CD4-positive, alpha-beta memory T cell (primary cell): Measurements from ENCODE around the gene RAP1GAP. TPM values are rescaled to one million over a fixed set of nuclear protein-coding genes. Genes with fewer than 3 reads are reported as not detected.

Source experiments
- CTCF ChIA-PET: fragments of 350-600 bp; sonication (Branson Sonifier 250); formaldehyde crosslinking; loops from one replicate; lab custom pipeline; 2021; ENCODE audit warnings: inconsistent platforms; ENCODE audit not compliant: partially characterized antibody; lab: Charles Lee
- POLR2A ChIA-PET: fragments of 350-600 bp; sonication (Branson Sonifier 250); formaldehyde crosslinking; loops from one replicate; lab custom pipeline; 2021; ENCODE audit not compliant: partially characterized antibody; lab: Charles Lee
- DNase-seq, 5 donors: peaks; one replicate each; pipeline versions ENCODE4 v3.0.0 to v3.0.0-alpha.2; 2020 to 2022; ENCODE audit warnings: mixed read lengths in 1 of 5
- H3K27ac ChIP-seq: one replicate; pipeline ENCODE4 v1.7.0; 2013; ENCODE audit warnings: low read depth, low read length
- H3K27me3 ChIP-seq: 2 replicates; pipeline ENCODE4 v1.7.0; 2013; ENCODE audit warnings: mild to moderate bottlenecking, low read length, moderate library complexity; ENCODE audit not compliant: insufficient read depth
- H3K36me3 ChIP-seq: 2 replicates; pipeline ENCODE4 v1.7.0; 2013; ENCODE audit warnings: mild to moderate bottlenecking, low read length, moderate library complexity; ENCODE audit not compliant: insufficient read depth
- H3K4me1 ChIP-seq: 2 replicates; pipeline ENCODE4 v1.7.0; 2013; ENCODE audit warnings: mild to moderate bottlenecking, low read length, moderate library complexity; ENCODE audit not compliant: insufficient read depth
- H3K4me3 ChIP-seq, 2 donors: one replicate each; pipeline ENCODE4 v1.7.0; 2013; ENCODE audit warnings: low read length in 2 of 2, mild to moderate bottlenecking in 1 of 2
- H3K9me3 ChIP-seq, 2 donors: one replicate each; pipeline ENCODE4 v1.7.0; 2013; ENCODE audit warnings: low read length in 2 of 2, control low read depth in 1 of 2; ENCODE audit not compliant: control insufficient read depth in 1 of 2
- H3K27ac Mint-ChIP-seq, 7 donors: one replicate each; pipeline ENCODE4 v1.8.0; 2020 to 2021; ENCODE audit warnings: mixed read lengths in 7 of 7, mild to moderate bottlenecking in 6 of 7, inconsistent platforms in 3 of 7, moderate library complexity in 3 of 7
- H3K27me3 Mint-ChIP-seq, 2 donors: one replicate each; pipeline ENCODE4 v1.8.0; 2020 to 2021; ENCODE audit warnings: mixed read lengths in 2 of 2
- H3K36me3 Mint-ChIP-seq, 2 donors: one replicate each; pipeline ENCODE4 v1.8.0; 2020 to 2021; ENCODE audit warnings: mixed read lengths in 2 of 2, inconsistent platforms in 1 of 2, mild to moderate bottlenecking in 1 of 2
- H3K4me1 Mint-ChIP-seq, 4 donors: one replicate each; pipeline ENCODE4 v1.8.0; 2020 to 2021; ENCODE audit warnings: mixed read lengths in 4 of 4, mild to moderate bottlenecking in 1 of 4
- H3K4me3 Mint-ChIP-seq, 8 donors: one replicate each; pipeline ENCODE4 v1.8.0; 2020 to 2021; ENCODE audit warnings: mixed read lengths in 8 of 8, mild to moderate bottlenecking in 7 of 8, moderate library complexity in 6 of 8, inconsistent platforms in 3 of 8
- H3K9me3 Mint-ChIP-seq, 8 donors: one replicate each; pipeline ENCODE4 v1.8.0; 2020 to 2021; ENCODE audit warnings: mixed read lengths in 8 of 8, mild to moderate bottlenecking in 5 of 8, inconsistent platforms in 3 of 8, moderate library complexity in 1 of 8
- intact Hi-C: fragments of 100-400 bp; cut with micrococcal nuclease; formaldehyde crosslinking; loops from one replicate; pipeline ENCODE4 v1.15.1; 2023
- polyA plus RNA-seq, 2 donors: library from polyadenylated mRNA; unstranded; fragments of 300-500 nt; fragmentation: Illumina TruSeq; gene quantifications; one replicate each; pipeline ENCODE4 v1.2.3, GENCODE V29; 2021
- total RNA-seq, 2 experiments: library from RNA; stranded (reverse); gene quantifications; one replicate each; pipeline ENCODE4 v1.2.3, GENCODE V29; 2021

Gene RAP1GAP
- total and polyA plus RNA-seq, 4 experiments from 2014 or later = 0.23 to 0.72 TPM; not detected in 2

DNA sequence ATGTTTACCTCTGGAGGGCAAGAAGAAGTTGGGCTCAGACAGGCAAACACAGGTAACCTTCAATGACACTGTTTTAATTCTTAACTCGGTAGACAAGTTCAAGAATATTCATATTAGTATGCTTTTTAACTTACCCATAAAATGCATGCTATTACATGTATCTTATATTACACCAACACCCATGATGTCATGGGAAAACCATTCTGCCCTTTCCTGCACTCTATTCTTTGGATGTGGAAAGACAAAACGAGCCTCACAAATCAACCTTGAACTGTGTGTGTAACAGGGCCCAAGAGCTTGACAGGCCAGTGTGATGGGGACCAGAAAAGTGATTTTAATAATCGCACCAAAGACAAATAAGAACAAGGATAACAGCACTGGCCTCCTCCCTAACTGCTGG lies 22.6 kb upstream of the RAP1GAP start:
- no peaks in the 10 kb centered on the region for H3K9me3 ChIP-seq
- H3K27ac ChIP-seq = no peak overlapping the region
- Mint-ChIP-seq H3K4me3 (no peak overlapping the region), H3K36me3 (peaks cover 54 to 72% of the 10 kb centered on the region in 2 donors), H3K27me3 (no peaks in the 10 kb centered on the region), H3K4me1 (peaks cover 0 to 2% (median 0%) of the 10 kb centered on the region in 4 donors), H3K9me3 (peaks cover 0 to 1% (median 0%) of the 10 kb centered on the region in 8 donors), H3K27ac (peak overlapping the region in 3 of 7 donors; percentile 9 to 29 (median 15))
- no peak for DNase-seq
- ChIA-PET CTCF (no interaction called here), POLR2A (no interaction called here)
- no peaks in the 10 kb centered on the region for H3K4me1 ChIP-seq
- no peak overlapping the region for H3K4me3 ChIP-seq
- H3K36me3 ChIP-seq = peaks cover 68% of the 10 kb centered on the region
- H3K27me3 ChIP-seq = no peaks in the 10 kb centered on the region
- intact Hi-C loops = no loop called here

DNA sequence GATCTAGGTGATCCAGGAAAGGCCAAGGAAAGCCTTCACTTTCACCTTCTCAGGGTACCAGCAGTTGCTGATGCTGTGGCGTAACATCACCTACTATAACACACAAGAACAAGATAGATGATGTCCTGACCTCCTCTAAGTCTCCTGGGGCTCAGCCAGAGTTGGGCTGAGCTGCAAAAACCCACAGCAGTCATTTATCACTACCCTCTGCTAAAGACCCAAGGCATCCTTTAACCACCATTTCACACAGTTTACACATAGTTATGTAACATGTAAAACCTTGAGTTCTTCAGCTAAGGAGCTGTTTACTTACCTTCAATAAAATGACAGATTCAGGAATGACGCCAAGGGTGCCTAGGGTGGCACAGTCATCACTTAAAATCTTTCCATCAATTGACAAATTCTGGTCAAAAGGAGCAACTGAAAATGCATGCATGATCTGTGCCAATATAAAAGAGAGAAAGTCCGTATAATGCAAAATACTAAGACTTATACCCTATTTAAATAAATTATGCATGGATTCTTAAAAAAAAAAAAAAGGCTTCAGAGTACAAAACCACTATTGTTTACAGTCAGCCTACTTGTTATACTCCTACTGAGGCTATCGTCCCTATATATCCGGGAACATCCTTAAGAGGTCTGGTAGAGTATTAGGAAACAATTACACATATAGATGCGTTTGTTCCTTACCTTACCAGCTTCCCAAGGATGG lies 20.7 kb upstream of the RAP1GAP start:
- H3K4me3 Mint-ChIP-seq = no peak overlapping the region
- intact Hi-C loops = no loop called here
- no peaks in the 10 kb centered on the region for H3K9me3 ChIP-seq
- H3K4me1 ChIP-seq = no peaks in the 10 kb centered on the region
- ChIA-PET POLR2A (interaction anchor here (0.8 kb wide), 1 partner anchor 92 kb away, joined by 3 read pairs; no protein-coding TSS in a partner anchor), CTCF (no interaction called here)
- peaks cover 62 to 76% of the 10 kb centered on the region in 2 donors for H3K36me3 Mint-ChIP-seq
- H3K36me3 ChIP-seq = peaks cover 69% of the 10 kb centered on the region
- H3K27ac Mint-ChIP-seq = peak overlapping the region in 3 of 7 donors; percentile 7 to 51 (median 47)
- H3K4me1 Mint-ChIP-seq = peaks cover 0 to 2% (median 0%) of the 10 kb centered on the region in 4 donors
- H3K9me3 Mint-ChIP-seq = peaks cover 0 to 1% (median 0%) of the 10 kb centered on the region in 8 donors
- H3K27me3 Mint-ChIP-seq = no peaks in the 10 kb centered on the region
- H3K27me3 ChIP-seq = no peaks in the 10 kb centered on the region
- DNase-seq = no peak
- no peak overlapping the region for H3K4me3 ChIP-seq
- no peak overlapping the region for H3K27ac ChIP-seq

DNA sequence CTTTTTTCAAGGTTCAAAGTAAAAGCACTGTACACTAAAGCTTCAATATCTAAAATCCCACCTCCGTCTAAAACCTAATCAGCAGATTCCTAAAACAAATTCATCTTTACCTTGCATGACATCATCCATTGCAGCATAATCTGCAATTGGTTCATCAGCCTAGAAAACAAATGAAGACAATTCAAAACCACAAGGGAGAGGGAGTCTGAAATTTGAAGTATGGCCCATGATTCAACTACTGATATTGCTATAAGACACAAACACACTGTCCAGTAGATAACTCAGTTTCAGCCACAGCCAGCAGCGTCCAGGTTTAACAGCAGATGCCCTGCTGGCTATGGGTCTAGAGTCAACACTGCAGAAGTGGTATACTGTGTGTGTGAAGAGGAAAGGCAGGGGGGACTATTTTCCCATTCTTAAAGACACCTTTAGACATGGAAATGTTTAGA lies 17.9 kb upstream of the RAP1GAP start:
- H3K27ac Mint-ChIP-seq = peak overlapping the region in 2 of 7 donors; percentile 5 to 85
- POLR2A ChIA-PET = no interaction called here
- Histone ChIP-seq H3K4me3 (no peak overlapping the region), H3K4me1 (no peaks in the 10 kb centered on the region), H3K27me3 (no peaks in the 10 kb centered on the region), H3K27ac (no peak overlapping the region), H3K36me3 (peaks cover 48% of the 10 kb centered on the region), H3K9me3 (no peaks in the 10 kb centered on the region)
- CTCF ChIA-PET = interaction anchor here (1.1 to 1.4 kb wide), 2 partner anchors 15 to 95 kb away, joined by 3 read pairs; no protein-coding TSS in a partner anchor
- peaks cover 56 to 69% of the 10 kb centered on the region in 2 donors for H3K36me3 Mint-ChIP-seq
- no peaks in the 10 kb centered on the region for H3K4me1 Mint-ChIP-seq
- no peak overlapping the region for H3K4me3 Mint-ChIP-seq
- peaks cover 0 to 1% (median 0%) of the 10 kb centered on the region in 8 donors for H3K9me3 Mint-ChIP-seq
- no peak for DNase-seq
- H3K27me3 Mint-ChIP-seq = no peaks in the 10 kb centered on the region
- intact Hi-C loops = no loop called here

DNA sequence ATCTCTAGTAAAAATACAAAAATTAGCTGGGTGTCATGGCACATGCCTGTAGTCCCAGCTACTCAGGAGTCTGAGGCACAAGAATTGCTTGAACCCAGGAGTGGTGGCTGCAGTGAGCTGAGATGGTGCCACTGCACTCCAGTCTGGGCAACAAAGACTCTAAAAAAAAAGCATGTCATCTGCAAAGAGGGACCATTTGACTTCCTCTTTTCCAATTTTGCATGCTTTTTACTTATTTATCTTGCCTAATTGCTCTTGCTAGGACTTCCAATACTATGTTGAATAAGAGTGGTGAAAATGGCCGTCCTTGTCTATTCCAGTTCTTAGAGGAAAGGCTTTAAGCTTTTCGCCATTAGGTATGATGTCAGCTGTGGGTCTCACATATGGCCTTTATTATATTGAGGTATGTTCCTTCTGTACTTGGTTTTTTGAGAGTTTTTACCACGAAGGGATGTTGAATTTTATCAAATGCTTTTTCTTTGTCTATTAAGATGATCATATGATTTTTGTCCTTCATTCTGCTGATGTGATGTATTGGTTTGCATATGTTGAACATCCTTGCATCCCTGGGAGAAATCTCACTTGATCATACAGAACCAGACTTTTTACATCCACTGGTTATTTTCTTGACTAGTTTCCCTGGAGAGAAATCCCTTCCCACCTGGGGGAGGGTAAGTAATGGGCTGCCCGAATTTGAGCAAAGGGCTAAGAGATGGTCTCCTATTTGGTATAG lies 17.0 kb upstream of the RAP1GAP start:
- CTCF ChIA-PET = interaction anchor here (1.4 kb wide), 1 partner anchor 96 kb away, joined by 3 read pairs; no protein-coding TSS in a partner anchor

DNA sequence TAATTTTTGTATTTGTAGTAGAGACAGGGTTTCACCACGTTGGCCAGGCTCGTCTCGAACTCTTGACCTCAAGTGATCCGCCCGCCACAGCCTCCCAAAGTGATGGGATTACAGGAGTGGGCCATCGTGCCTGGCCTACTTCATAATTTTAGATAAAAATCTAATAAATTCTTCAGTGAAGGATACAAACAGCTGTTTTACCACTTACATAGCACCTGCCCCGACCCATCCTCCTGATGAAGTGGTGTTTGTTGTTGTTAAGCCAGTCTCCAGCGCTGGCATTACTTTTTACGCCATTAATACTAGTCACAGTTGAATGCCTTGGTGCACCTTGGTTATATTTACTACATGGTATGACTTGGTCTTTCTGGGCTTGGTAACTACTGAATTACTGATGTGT lies 12.3 kb upstream of the RAP1GAP start:
- Histone ChIP-seq H3K9me3 (no peaks in the 10 kb centered on the region), H3K27me3 (no peaks in the 10 kb centered on the region), H3K4me1 (no peaks in the 10 kb centered on the region), H3K4me3 (no peak overlapping the region), H3K36me3 (peaks cover 18% of the 10 kb centered on the region), H3K27ac (no peak overlapping the region)
- no peak overlapping the region for H3K27ac Mint-ChIP-seq
- intact Hi-C loops = no loop called here
- ChIA-PET CTCF (interaction anchor here (1.0 kb wide), 1 partner anchor 26 kb away, joined by 4 read pairs; no protein-coding TSS in a partner anchor), POLR2A (no interaction called here)
- no peaks in the 10 kb centered on the region for H3K27me3 Mint-ChIP-seq
- H3K4me3 Mint-ChIP-seq = no peak overlapping the region
- no peaks in the 10 kb centered on the region for H3K4me1 Mint-ChIP-seq
- DNase-seq = no peak
- H3K9me3 Mint-ChIP-seq = no peaks in the 10 kb centered on the region
- H3K36me3 Mint-ChIP-seq = peaks cover 41 to 58% of the 10 kb centered on the region in 2 donors

More for the DNA sequence above, 17.0 kb upstream of the RAP1GAP start:
- Histone ChIP-seq H3K27me3 (no peaks in the 10 kb centered on the region), H3K27ac (no peak overlapping the region), H3K36me3 (peaks cover 40% of the 10 kb centered on the region), H3K9me3 (no peaks in the 10 kb centered on the region), H3K4me3 (no peak overlapping the region), H3K4me1 (no peaks in the 10 kb centered on the region)
- Mint-ChIP-seq H3K4me3 (no peak overlapping the region), H3K4me1 (no peaks in the 10 kb centered on the region), H3K27ac (no peak overlapping the region), H3K36me3 (peaks cover 54 to 69% of the 10 kb centered on the region in 2 donors), H3K27me3 (no peaks in the 10 kb centered on the region), H3K9me3 (no peaks in the 10 kb centered on the region)
- intact Hi-C loops = no loop called here
- POLR2A ChIA-PET = no interaction called here
- no peak for DNase-seq

DNA sequence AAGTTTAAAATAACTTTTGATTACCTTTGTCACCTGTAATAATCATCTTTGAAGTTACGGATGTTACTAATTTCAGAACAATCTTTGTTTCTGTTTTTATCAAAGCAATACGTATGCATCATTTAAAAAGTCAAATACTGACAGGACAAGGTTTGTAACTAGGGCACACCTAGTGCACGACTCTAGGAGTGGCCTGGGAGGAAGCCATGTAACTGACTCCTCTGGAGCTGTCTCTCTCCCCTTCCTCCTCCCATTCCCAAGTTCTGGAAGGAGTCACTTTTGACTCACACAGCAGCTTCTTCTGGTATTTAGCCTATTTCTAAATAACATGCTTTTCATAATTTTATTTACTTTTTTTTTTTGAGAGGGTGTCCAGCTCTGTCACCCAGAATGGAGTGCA lies 11.8 kb upstream of the RAP1GAP start:
- POLR2A ChIA-PET = no interaction called here
- H3K27ac Mint-ChIP-seq = no peak overlapping the region
- no peaks in the 10 kb centered on the region for H3K27me3 Mint-ChIP-seq
- CTCF ChIA-PET = interaction anchor here (1.0 kb wide), 1 partner anchor 25 kb away, joined by 4 read pairs; no protein-coding TSS in a partner anchor
- H3K36me3 ChIP-seq = peaks cover 12% of the 10 kb centered on the region
- H3K4me1 Mint-ChIP-seq = no peaks in the 10 kb centered on the region
- no peaks in the 10 kb centered on the region for H3K9me3 Mint-ChIP-seq
- intact Hi-C loops = no loop called here
- DNase-seq = no peak
- no peaks in the 10 kb centered on the region for H3K9me3 ChIP-seq
- H3K4me3 Mint-ChIP-seq = no peak overlapping the region
- H3K4me1 ChIP-seq = no peaks in the 10 kb centered on the region
- H3K4me3 ChIP-seq = no peak overlapping the region
- no peaks in the 10 kb centered on the region for H3K27me3 ChIP-seq
- peaks cover 37 to 53% of the 10 kb centered on the region in 2 donors for H3K36me3 Mint-ChIP-seq
- H3K27ac ChIP-seq = no peak overlapping the region

DNA sequence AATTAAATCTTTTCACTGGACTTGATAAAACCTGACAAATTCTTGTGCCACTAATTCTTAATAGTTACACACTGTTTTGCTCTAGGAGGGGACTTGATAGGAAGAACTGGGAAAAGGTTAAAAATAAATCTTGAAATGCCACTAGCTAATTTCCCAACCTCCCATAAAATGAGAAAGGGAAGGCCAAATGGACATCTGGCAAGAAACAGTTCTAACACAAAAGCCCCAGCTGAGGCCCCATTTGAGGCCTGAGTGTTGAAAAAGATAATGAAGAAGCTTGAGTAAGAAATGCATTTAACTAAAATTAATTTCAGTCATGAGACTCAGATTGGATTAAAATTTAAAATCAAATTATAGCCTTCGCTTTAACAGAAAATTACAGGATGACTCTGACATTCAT lies 11.2 kb upstream of the RAP1GAP start:
- H3K36me3 Mint-ChIP-seq = peaks cover 34 to 50% of the 10 kb centered on the region in 2 donors
- intact Hi-C loops = no loop called here

More for the DNA sequence above, 11.2 kb upstream of the RAP1GAP start:
- Histone ChIP-seq H3K27me3 (no peaks in the 10 kb centered on the region), H3K36me3 (peaks cover 12% of the 10 kb centered on the region), H3K4me3 (no peak overlapping the region), H3K27ac (no peak overlapping the region), H3K4me1 (no peaks in the 10 kb centered on the region), H3K9me3 (no peaks in the 10 kb centered on the region)
- ChIA-PET CTCF (no interaction called here), POLR2A (no interaction called here)
- Mint-ChIP-seq H3K27me3 (no peaks in the 10 kb centered on the region), H3K4me1 (no peaks in the 10 kb centered on the region), H3K27ac (peak overlapping the region in 1 of 7 donors; percentile 4), H3K4me3 (no peak overlapping the region), H3K9me3 (no peaks in the 10 kb centered on the region)
- DNase-seq = no peak
